GM13977 (cell line): ENCODE measurements around the gene KRT1.

ENCODE experiments used
- DNase-seq: peaks from one replicate; pipeline ENCODE4 v3.0.0; 2012; ENCODE audit warnings: low spot score
- CTCF ChIP-seq: IDR thresholded peaks from 2 replicates; pipeline ENCODE4 v1.5.1; 2012; ENCODE audit warnings: mild to moderate bottlenecking, control low read depth; ENCODE audit not compliant: insufficient read depth; ENCODE audit errors: extremely low read depth, missing control alignments
- in situ Hi-C: fragments of 300-500 bp; cut with MboI; formaldehyde crosslinking; loops from one replicate; pipeline ENCODE4 v1.12.0; 2022; ENCODE audit warnings: low sequenced_read_pairs, low pct_unique_long_range_greater_than_20kb, mixed read lengths, inconsistent platforms; ENCODE audit not compliant: unreplicated experiment

Gene KRT1

GRCh38 chr12:52694151-52694550 is 13.9 kb upstream of the KRT1 start:
- no peak for DNase-seq
- TF ChIP-seq CTCF = no peak
- in situ Hi-C loops = no loop called here

- DNase-seq = no peak
- no peak for TF ChIP-seq CTCF
- in situ Hi-C loops = no loop called here
Observed at GRCh38 chr12:52693261-52693660, 13.1 kb upstream of the KRT1 start.

- no peak for TF ChIP-seq CTCF
- in situ Hi-C loops = no loop called here
- no peak for DNase-seq
Observed at GRCh38 chr12:52692254-52692653, 12.0 kb upstream of the KRT1 start.

GRCh38 chr12:52691841-52692150 is 11.6 kb upstream of the KRT1 start:
- no peak for DNase-seq
- in situ Hi-C loops = no loop called here
- TF ChIP-seq CTCF = no peak

- in situ Hi-C loops = no loop called here
- no peak for DNase-seq
- no peak for TF ChIP-seq CTCF
Observed at GRCh38 chr12:52691076-52691840, 11.1 kb upstream of the KRT1 start.

GRCh38 chr12:52690351-52691075 is 10.3 kb upstream of the KRT1 start:
- no peak for DNase-seq
- in situ Hi-C loops = no loop called here
- no peak for TF ChIP-seq CTCF
